ENCODE results near the gene ARHGEF28. TPM values are rescaled to one million over a fixed set of nuclear protein-coding genes. Genes with fewer than 3 reads are reported as not detected.

Gene ARHGEF28
- total and polyA plus RNA-seq, 2 experiments from 2014 or later, result 3.5 to 11.2 TPM

- 75% methylated on average over 2 of the region's 2 CpGs for WGBS (ENCODE audit: low lambda C conversion rate, missing lambda C conversion rate)
- H2AFZ ChIP-seq, result no peak overlapping the region
- H3K36me3 ChIP-seq (replicated peaks; ENCODE audit: insufficient read depth, low read depth), result no peaks in the 10 kb centered on the region
- H3K4me1 ChIP-seq (ENCODE audit: insufficient read depth), result peaks cover 3% of the 10 kb centered on the region
- no peak overlapping the region for H3K4me3 ChIP-seq
- TF ChIP-seq CTCF (IDR thresholded peaks at IDR 0.05; ENCODE audit: poor library complexity), result no peak
- H4K20me1 ChIP-seq (ENCODE audit: insufficient read depth, poor library complexity, severe bottlenecking), result no peaks in the 10 kb centered on the region
- no peaks in the 10 kb centered on the region for H3K27me3 ChIP-seq
- H3K4me2 ChIP-seq, result no peak overlapping the region
- no peaks in the 10 kb centered on the region for H3K9me2 ChIP-seq (replicated peaks; ENCODE audit: insufficient read depth)
- peak overlapping the region; percentile 70 for H3K27ac ChIP-seq
- DNase-seq (ENCODE audit: low spot score), result no peak
- H3K79me2 ChIP-seq, result no peaks in the 10 kb centered on the region
- no peaks in the 10 kb centered on the region for H3K9me3 ChIP-seq (ENCODE audit: low read depth)
These were observed 28.9 kb downstream of the ARHGEF28 start for GRCh38 chr5:73654819-73655318.

- H3K27ac ChIP-seq, result peak overlapping the region; percentile 0
- no peaks in the 10 kb centered on the region for H4K20me1 ChIP-seq (ENCODE audit: insufficient read depth, poor library complexity, severe bottlenecking)
- no peaks in the 10 kb centered on the region for H3K9me3 ChIP-seq (ENCODE audit: low read depth)
- H3K79me2 ChIP-seq, result no peaks in the 10 kb centered on the region
- DNase-seq (ENCODE audit: low spot score), result no peak
- WGBS (ENCODE audit: low lambda C conversion rate, missing lambda C conversion rate), result 90% methylated on average over 6 of the region's 6 CpGs
- no peaks in the 10 kb centered on the region for H3K27me3 ChIP-seq
- no peak overlapping the region for H2AFZ ChIP-seq
- H3K36me3 ChIP-seq (replicated peaks; ENCODE audit: insufficient read depth, low read depth), result no peaks in the 10 kb centered on the region
- no peak overlapping the region for H3K4me2 ChIP-seq
- peaks cover 3% of the 10 kb centered on the region for H3K4me1 ChIP-seq (ENCODE audit: insufficient read depth)
- no peak overlapping the region for H3K4me3 ChIP-seq
- no peaks in the 10 kb centered on the region for H3K9me2 ChIP-seq (replicated peaks; ENCODE audit: insufficient read depth)
- TF ChIP-seq EZH2phosphoT487 (IDR thresholded peaks at IDR 0.05; ENCODE audit: low read depth, severe bottlenecking, unreplicated experiment), result no peak
- no peak for TF ChIP-seq CTCF (IDR thresholded peaks at IDR 0.05; ENCODE audit: poor library complexity)
- no peak for TF ChIP-seq EZH2 (IDR thresholded peaks at IDR 0.05; ENCODE audit: borderline replicate concordance)
These were observed 29.6 kb downstream of the ARHGEF28 start for GRCh38 chr5:73655521-73656160.

GRCh38 chr5:73661753-73662152 lies 35.8 kb downstream of the ARHGEF28 start:
- H3K9me2 ChIP-seq (replicated peaks; ENCODE audit: insufficient read depth), result no peaks in the 10 kb centered on the region
- no peak overlapping the region for H3K4me2 ChIP-seq
- no peaks in the 10 kb centered on the region for H3K27me3 ChIP-seq
- H3K4me1 ChIP-seq (ENCODE audit: insufficient read depth), result no peaks in the 10 kb centered on the region
- H2AFZ ChIP-seq, result no peak overlapping the region
- no peaks in the 10 kb centered on the region for H4K20me1 ChIP-seq (ENCODE audit: insufficient read depth, poor library complexity, severe bottlenecking)
- H3K36me3 ChIP-seq (replicated peaks; ENCODE audit: insufficient read depth, low read depth), result no peaks in the 10 kb centered on the region
- H3K9me3 ChIP-seq (ENCODE audit: low read depth), result no peaks in the 10 kb centered on the region
- no peak for DNase-seq (ENCODE audit: low spot score)
- no peak for TF ChIP-seq EZH2phosphoT487 (IDR thresholded peaks at IDR 0.05; ENCODE audit: low read depth, severe bottlenecking, unreplicated experiment)
- no peak overlapping the region for H3K4me3 ChIP-seq
- H3K27ac ChIP-seq, result no peak overlapping the region
- 94% methylated on average over 3 of the region's 3 CpGs for WGBS (ENCODE audit: low lambda C conversion rate, missing lambda C conversion rate)
- no peaks in the 10 kb centered on the region for H3K79me2 ChIP-seq

- WGBS (ENCODE audit: low lambda C conversion rate, missing lambda C conversion rate), result 74% methylated on average over 7 of the region's 7 CpGs
- H3K9me2 ChIP-seq (replicated peaks; ENCODE audit: insufficient read depth), result no peaks in the 10 kb centered on the region
- no peak overlapping the region for H2AFZ ChIP-seq
- peak overlapping the region; percentile 21 for H3K27ac ChIP-seq
- no peak for DNase-seq (ENCODE audit: low spot score)
- no peaks in the 10 kb centered on the region for H3K4me1 ChIP-seq (ENCODE audit: insufficient read depth)
- TF ChIP-seq EZH2phosphoT487 (IDR thresholded peaks at IDR 0.05; ENCODE audit: low read depth, severe bottlenecking, unreplicated experiment) (no peak), CTCF (IDR thresholded peaks at IDR 0.05; ENCODE audit: poor library complexity) (no peak), EZH2 (IDR thresholded peaks at IDR 0.05; ENCODE audit: borderline replicate concordance) (no peak)
- no peaks in the 10 kb centered on the region for H4K20me1 ChIP-seq (ENCODE audit: insufficient read depth, poor library complexity, severe bottlenecking)
- no peak overlapping the region for H3K4me3 ChIP-seq
- no peaks in the 10 kb centered on the region for H3K79me2 ChIP-seq
- no peaks in the 10 kb centered on the region for H3K9me3 ChIP-seq (ENCODE audit: low read depth)
- peak overlapping the region; percentile 22 for H3K4me2 ChIP-seq
- H3K36me3 ChIP-seq (replicated peaks; ENCODE audit: insufficient read depth, low read depth), result no peaks in the 10 kb centered on the region
- H3K27me3 ChIP-seq, result no peaks in the 10 kb centered on the region
These were observed 37.3 kb downstream of the ARHGEF28 start for GRCh38 chr5:73663161-73663859.
